Kidney (tissue), 14 donors: ENCODE results near the gene ZNF408. TPM values are rescaled to one million over a fixed set of nuclear protein-coding genes. Genes with fewer than 3 reads are reported as not detected.

Source experiments
- DNase-seq, 5 donors: peaks; one replicate each; pipeline ENCODE4 v3.0.0-alpha.2; 2013 to 2020
- FAIRE-seq: peaks from 2 replicates; lab custom pipeline; 2012; peaks lifted over from hg19 to GRCh38; lab: Jason Lieb, UNC
- H3K27ac ChIP-seq, 2 donors: one replicate each; pipeline ENCODE4 v1.7.0; 2013; ENCODE audit warnings: low read depth in 2 of 2, low read length in 2 of 2, inconsistent platforms in 1 of 2
- H3K27me3 ChIP-seq: one replicate; pipeline ENCODE4 v1.7.1; 2013; ENCODE audit warnings: low read length, inconsistent platforms; ENCODE audit not compliant: control insufficient read depth, insufficient read depth
- H3K36me3 ChIP-seq, 3 donors: one replicate each; pipeline versions ENCODE4 v1.7.0 to v1.7.1; 2013; ENCODE audit warnings: low read length in 3 of 3, control low read depth in 1 of 3, inconsistent platforms in 1 of 3; ENCODE audit not compliant: insufficient read depth in 3 of 3, control insufficient read depth in 2 of 3
- H3K4me1 ChIP-seq, 3 donors: one replicate each; pipeline versions ENCODE4 v1.7.0 to v1.7.1; 2013; ENCODE audit warnings: low read length in 3 of 3, inconsistent platforms in 1 of 3, low read depth in 1 of 3; ENCODE audit not compliant: control insufficient read depth in 2 of 3, insufficient read depth in 2 of 3
- H3K4me3 ChIP-seq, 3 donors: one replicate each; pipeline versions ENCODE4 v1.7.0 to v1.8.1; 2013; ENCODE audit warnings: low read length in 3 of 3, control low read depth in 1 of 3, inconsistent platforms in 1 of 3
- H3K9ac ChIP-seq, 3 donors: one replicate each; pipeline versions ENCODE4 v1.7.0 to v1.7.1; 2013; ENCODE audit warnings: low read length in 3 of 3, control low read depth in 1 of 3, inconsistent platforms in 1 of 3
- H3K9me3 ChIP-seq, 3 donors: one replicate each; pipeline versions ENCODE4 v1.7.0 to v1.7.1; 2013; ENCODE audit warnings: low read length in 3 of 3, control low read depth in 1 of 3, inconsistent platforms in 1 of 3; ENCODE audit not compliant: control insufficient read depth in 2 of 3, insufficient read depth in 1 of 3
- intact Hi-C: fragments of 100-400 bp; cut with DNase I; formaldehyde crosslinking; loops from one replicate; pipeline ENCODE4 v1.11.1; 2022
- polyA plus RNA-seq: library from polyadenylated mRNA; stranded (reverse); fragments of 350-450 nt; fragmentation: Illumina TruSeq; extraction: RNeasy Lipid Tissue Mini Kit (QIAGEN cat#74804); gene quantifications from one replicate; pipeline ENCODE4 v1.2.3, GENCODE V29; 2014; ENCODE audit warnings: low read depth, low replicate concordance; ENCODE audit not compliant: insufficient read depth
- total RNA-seq: library from RNA; stranded (reverse); fragmentation: NEBNext Ultra II Directional; extraction: Animal tissue kit (Norgen Biotek cat#: 25700); gene quantifications from one replicate; pipeline ENCODE4 v1.2.1, GENCODE V29; 2021
- TF ChIP-seq, protein P1 (sequence below): IDR thresholded peaks from 3 replicates; pipeline ENCODE4 v1.5.1; 2012; ENCODE audit warnings: mild to moderate bottlenecking, moderate library complexity, borderline replicate concordance; ENCODE audit not compliant: insufficient read depth; ENCODE audit errors: extremely low read depth
- donor health status: control.
- donor health status: control.
- donor health status: control.
- donor health status: control.
- donor health status: control.
- donor health status: DM: yes; HTN: yes; CAD: no.
- donor health status: Normal renal cell carcinoma (clear cell type).

ZNF408 gene
- total and polyA plus RNA-seq, 2 donors from 2014 or later: 7.8 to 9.7 TPM

DNA sequence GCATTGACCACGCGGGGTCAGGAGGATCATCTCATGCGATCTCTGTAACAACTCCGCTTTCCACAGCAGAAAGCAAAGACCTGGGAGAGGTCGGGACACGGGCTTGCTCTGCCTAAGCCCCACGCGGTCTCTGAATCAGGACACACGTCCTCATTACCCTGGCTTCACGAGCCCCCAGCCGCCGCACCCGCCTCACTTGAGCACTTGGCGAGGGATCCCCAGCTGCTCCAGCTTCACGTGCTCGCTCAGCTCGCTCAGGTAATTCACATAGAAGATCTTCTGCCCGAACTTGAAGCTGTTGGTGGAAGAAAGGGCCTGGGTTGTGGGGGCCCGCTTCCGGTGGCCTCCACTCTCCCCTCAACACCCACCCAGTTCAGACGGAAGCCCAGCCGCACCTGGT is 20.0 kb upstream of the ZNF408 start:
- H3K27me3 ChIP-seq: no peaks in the 10 kb centered on the region
- H3K9me3 ChIP-seq: no peaks in the 10 kb centered on the region
- DNase-seq: peak in 1 of 5 donors; percentile 53
- TF ChIP-seq, protein P1, sequence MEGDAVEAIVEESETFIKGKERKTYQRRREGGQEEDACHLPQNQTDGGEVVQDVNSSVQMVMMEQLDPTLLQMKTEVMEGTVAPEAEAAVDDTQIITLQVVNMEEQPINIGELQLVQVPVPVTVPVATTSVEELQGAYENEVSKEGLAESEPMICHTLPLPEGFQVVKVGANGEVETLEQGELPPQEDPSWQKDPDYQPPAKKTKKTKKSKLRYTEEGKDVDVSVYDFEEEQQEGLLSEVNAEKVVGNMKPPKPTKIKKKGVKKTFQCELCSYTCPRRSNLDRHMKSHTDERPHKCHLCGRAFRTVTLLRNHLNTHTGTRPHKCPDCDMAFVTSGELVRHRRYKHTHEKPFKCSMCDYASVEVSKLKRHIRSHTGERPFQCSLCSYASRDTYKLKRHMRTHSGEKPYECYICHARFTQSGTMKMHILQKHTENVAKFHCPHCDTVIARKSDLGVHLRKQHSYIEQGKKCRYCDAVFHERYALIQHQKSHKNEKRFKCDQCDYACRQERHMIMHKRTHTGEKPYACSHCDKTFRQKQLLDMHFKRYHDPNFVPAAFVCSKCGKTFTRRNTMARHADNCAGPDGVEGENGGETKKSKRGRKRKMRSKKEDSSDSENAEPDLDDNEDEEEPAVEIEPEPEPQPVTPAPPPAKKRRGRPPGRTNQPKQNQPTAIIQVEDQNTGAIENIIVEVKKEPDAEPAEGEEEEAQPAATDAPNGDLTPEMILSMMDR: no peak
- FAIRE-seq: no peak
- H3K9ac ChIP-seq: no peak overlapping the region
- intact Hi-C loops: no loop called here
- no peak overlapping the region for H3K27ac ChIP-seq
- no peak overlapping the region for H3K4me3 ChIP-seq
- peaks cover 0 to 28% (median 13%) of the 10 kb centered on the region in 3 donors for H3K36me3 ChIP-seq
- H3K4me1 ChIP-seq: peaks cover 0 to 8% (median 0%) of the 10 kb centered on the region in 3 donors

DNA sequence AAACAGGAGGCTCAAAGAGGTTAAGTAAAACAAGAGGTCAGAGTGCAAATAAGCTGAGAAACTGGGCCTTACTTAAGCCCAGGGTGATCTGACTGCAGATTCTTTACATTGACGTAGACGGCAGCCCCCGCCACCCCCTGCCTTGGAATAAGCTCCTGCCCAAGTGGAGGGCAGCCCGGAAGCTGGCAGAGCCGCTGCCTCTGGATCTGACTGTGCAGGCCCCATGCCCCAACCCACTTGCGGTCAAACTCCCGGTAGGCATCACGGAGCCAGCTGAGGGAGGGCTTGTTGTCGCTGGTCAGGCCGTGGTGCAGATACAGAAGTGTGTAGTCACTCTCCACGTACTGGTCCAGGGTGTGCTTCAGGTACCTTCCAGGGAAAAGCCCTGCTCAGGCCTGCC is 19.0 kb upstream of the ZNF408 start:
- DNase-seq (peak in 1 of 5 donors; percentile 49), FAIRE-seq (no peak)
- Histone ChIP-seq H3K4me1 (peaks cover 0 to 4% (median 0%) of the 10 kb centered on the region in 3 donors), H3K9ac (no peak overlapping the region), H3K27me3 (no peaks in the 10 kb centered on the region), H3K9me3 (no peaks in the 10 kb centered on the region), H3K27ac (no peak overlapping the region), H3K4me3 (no peak overlapping the region), H3K36me3 (peaks cover 0 to 28% (median 16%) of the 10 kb centered on the region in 3 donors)
- intact Hi-C loops: no loop called here
- TF ChIP-seq, protein P1: no peak

DNA sequence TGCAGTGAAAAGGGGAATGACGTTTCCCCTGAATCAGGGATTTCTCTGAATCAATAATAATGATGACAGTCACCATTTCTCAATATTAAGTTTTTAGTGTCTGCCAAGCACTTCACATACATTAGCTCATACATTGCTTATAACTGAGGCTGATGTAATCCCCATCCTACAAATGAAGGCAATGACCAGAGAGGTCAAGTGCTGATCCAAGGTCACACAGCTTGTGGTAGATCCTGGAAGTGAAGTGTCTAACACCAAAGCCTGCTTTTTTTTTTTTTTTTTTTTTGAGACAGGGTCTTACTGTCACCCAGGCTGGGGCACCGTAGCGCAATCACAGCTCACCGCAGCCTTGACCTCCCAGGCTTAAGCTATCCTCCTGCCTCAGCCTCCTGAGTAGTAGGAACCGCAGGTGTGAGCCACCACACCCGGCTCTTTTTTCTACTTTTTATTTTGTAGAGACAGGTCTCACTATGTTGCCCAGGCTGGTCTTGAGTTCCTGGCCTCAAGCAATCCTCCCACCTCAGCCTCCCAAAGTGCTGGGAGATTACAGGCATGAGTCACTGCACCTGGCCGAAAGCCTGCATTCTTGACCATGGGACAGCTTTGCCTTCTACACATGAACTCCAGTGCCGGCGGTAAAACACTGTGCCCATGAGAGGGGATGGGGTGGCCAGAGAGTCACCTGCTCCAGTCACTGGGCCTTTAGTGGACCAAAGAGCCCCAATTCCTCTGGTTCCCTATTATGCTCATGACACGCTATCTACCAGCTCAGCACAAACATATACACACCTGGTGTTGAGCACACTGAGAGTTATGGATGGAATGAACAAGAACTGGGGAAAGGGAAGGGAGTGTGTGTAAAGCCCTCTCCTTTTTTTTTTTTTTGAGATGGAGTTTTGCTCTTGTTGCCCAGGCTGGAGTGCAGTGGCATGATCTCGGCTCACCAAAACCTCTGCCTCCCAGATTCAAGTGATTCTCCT is 17.8 kb upstream of the ZNF408 start:
- Histone ChIP-seq H3K27me3 (no peaks in the 10 kb centered on the region), H3K4me1 (peaks cover 0 to 5% (median 0%) of the 10 kb centered on the region in 3 donors), H3K36me3 (peaks cover 4 to 34% (median 21%) of the 10 kb centered on the region in 3 donors), H3K9me3 (no peaks in the 10 kb centered on the region), H3K27ac (no peak overlapping the region), H3K9ac (no peak overlapping the region), H3K4me3 (no peak overlapping the region)
- FAIRE-seq (no peak), DNase-seq (peak in 1 of 5 donors; percentile 40)
- TF ChIP-seq, protein P1: no peak
- intact Hi-C loops: no loop called here
